Sigmoid colon (tissue), 4 donors: Measurements from ENCODE around the gene SDCCAG8.

Source experiments
- EP300 ChIP-seq, 4 donors: sonication (generic); formaldehyde crosslinking; IDR thresholded peaks; one replicate each; pipeline ENCODE4 v1.6.1; 2017; ENCODE audit warnings: antibody characterized with exemption in 4 of 4
- POLR2A ChIP-seq, 2 donors: fragments of 450-650 bp; IDR thresholded peaks; one replicate each; pipeline ENCODE4 v1.6.1; 2016; ENCODE audit warnings: antibody characterized with exemption in 2 of 2, mild to moderate bottlenecking in 2 of 2, moderate library complexity in 2 of 2
- TF ChIP-seq, protein P1 (sequence below), 4 experiments: fragments of 450-650 bp in 3 of 4; fragments of 200-600 bp in 1 of 4; IDR thresholded peaks; one replicate each; pipeline ENCODE4 v1.5.1; 2016 to 2019; ENCODE audit warnings: antibody characterized with exemption in 4 of 4, mild to moderate bottlenecking in 3 of 4, moderate library complexity in 2 of 4

DNA sequence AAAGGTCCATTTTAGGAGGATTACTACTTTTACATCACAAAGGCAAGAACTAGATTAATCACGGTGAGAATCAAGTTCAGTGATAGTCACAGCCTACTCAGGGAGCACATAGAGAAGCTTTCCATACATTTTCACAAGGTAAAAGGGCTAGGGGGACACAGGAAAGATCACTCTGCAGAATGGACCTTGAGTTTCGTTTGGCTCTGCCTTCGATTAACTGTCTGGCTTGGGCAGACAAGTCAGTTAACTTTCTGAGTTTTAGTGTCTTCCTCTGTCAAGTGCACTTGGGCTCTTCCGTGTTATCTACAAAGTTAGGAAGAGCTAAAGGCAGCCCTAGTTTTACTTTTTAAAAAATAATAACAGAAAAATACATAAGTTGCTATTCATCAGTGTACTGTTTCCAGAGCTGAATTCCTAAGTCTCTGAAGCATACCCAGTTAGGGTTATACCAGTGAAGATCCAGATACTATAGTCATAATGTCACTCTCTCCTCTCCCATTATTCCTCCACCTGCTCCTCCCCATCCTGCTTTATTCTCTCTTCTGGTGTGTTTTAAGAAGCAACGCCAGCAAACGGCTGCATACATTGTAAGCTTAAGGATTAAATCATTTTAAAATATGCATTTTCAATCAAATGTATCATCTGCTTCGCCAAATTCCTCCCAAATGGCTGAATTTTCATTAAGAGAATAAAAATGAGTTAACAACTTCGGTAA is 2.5 kb upstream of the SDCCAG8 start:
- TF ChIP-seq, protein P1, sequence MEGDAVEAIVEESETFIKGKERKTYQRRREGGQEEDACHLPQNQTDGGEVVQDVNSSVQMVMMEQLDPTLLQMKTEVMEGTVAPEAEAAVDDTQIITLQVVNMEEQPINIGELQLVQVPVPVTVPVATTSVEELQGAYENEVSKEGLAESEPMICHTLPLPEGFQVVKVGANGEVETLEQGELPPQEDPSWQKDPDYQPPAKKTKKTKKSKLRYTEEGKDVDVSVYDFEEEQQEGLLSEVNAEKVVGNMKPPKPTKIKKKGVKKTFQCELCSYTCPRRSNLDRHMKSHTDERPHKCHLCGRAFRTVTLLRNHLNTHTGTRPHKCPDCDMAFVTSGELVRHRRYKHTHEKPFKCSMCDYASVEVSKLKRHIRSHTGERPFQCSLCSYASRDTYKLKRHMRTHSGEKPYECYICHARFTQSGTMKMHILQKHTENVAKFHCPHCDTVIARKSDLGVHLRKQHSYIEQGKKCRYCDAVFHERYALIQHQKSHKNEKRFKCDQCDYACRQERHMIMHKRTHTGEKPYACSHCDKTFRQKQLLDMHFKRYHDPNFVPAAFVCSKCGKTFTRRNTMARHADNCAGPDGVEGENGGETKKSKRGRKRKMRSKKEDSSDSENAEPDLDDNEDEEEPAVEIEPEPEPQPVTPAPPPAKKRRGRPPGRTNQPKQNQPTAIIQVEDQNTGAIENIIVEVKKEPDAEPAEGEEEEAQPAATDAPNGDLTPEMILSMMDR (IDR thresholded peaks at IDR 0.05): no peak
- TF ChIP-seq POLR2A (IDR thresholded peaks at IDR 0.05): no peak
- no peak for TF ChIP-seq EP300 (IDR thresholded peaks at IDR 0.05)
